K562 (cell line): ENCODE results near the gene ZNF214.

Experiments
- JUN ChIP-seq, 2 experiments: sonication (generic) in 1 of 2; formaldehyde crosslinking in 1 of 2; IDR thresholded peaks; 2 replicates each; pipeline versions ENCODE4 v1.6.1 to v1.8.0; 2012 to 2022; ENCODE audit warnings: borderline replicate concordance in 2 of 2, mild to moderate bottlenecking in 2 of 2, improper control_type of control experiment in 1 of 2, low read depth in 1 of 2, low read length in 1 of 2, missing genetic modification reagents in 1 of 2
- TBP ChIP-seq: optimal IDR thresholded peaks from 2 replicates; pipeline ENCODE3; 2011; ENCODE audit warnings: low read depth, low read length, improper control_type of control experiment

GRCh38 chr11:6962141-6962540, 58.0 kb downstream of the ZNF214 start:
- TF ChIP-seq JUN (IDR thresholded peaks at IDR 0.05; ENCODE audit: borderline replicate concordance, low read depth, low read length), result no peak
- TF ChIP-seq JUN (CRISPR knock-in tag; IDR thresholded peaks at IDR 0.05; ENCODE audit: borderline replicate concordance), result no peak
- TF ChIP-seq TBP, result no peak
